Spleen (tissue), 7 donors: ENCODE measurements around the gene TTI1.

ENCODE experiments used
- POLR2A ChIP-seq, 3 donors: fragments of 450-650 bp; IDR thresholded peaks; one replicate each; pipeline ENCODE4 v1.5.1; 2017; ENCODE audit warnings: antibody characterized with exemption in 3 of 3, mild to moderate bottlenecking in 1 of 3
- POLR2AphosphoS5 ChIP-seq, 3 donors: sonication (generic); formaldehyde crosslinking; IDR thresholded peaks; one replicate each; pipeline ENCODE4 v1.5.1; 2017; ENCODE audit warnings: antibody characterized with exemption in 3 of 3
- TF ChIP-seq, protein P1 (sequence below), 11 experiments: fragments of 200-600 bp in 7 of 11; fragments of 450-650 bp in 4 of 11; sonication (generic) in 4 of 11; IDR thresholded peaks in 8 of 11; conservative IDR thresholded peaks in 3 of 11; 1 replicate in 7 of 11; 2 replicates in 4 of 11; pipeline versions ENCODE4 v1.4.0 to v1.8.0; 2016 to 2021; ENCODE audit warnings: antibody characterized with exemption in 11 of 11, inconsistent platforms in 4 of 11, mild to moderate bottlenecking in 1 of 11
- donor health status: DM: no; HTN: no; CAD: no; lungs with moderate emphysema.
- donor health status: DM: no; HTN: no; CAD: no.
- donor health status: DM: no; HTN: no; CAD: no.

DNA sequence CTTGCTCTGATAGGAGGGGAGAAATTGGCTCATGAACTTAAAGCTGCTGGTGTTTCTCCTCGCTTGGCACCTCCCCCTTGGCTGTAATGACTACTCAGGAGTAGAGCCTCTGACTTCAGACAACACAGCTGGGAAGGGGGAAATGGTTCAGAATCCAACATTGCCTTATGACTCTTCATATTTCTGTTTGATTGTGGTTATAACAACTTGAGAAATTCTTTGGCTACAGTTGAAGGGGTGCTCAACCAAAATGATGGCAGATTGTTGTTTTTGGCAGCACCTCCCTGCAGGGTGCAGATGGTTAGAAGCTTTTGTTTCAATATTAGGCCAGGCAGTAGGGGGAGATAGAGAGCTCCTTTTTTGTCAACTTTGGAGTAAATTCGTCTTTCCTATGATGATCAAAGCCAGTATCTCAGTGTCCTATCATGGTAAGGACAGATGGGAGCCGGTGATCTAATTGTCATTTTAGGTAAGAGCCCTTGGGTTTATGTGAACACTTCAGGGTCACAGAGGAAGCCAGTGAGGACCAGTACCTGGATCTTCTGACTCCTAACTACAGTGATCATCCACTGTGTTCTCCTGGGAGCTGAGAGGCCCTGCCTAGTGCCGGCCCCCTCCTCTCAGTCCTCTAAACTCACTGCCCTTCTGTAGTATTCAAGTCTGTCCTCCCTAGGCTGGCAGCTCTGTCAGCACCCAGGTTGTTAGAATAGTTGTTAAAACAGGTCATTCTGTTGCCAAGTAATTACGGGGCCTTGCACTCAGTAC, 40.2 kb upstream of the TTI1 start:
- TF ChIP-seq POLR2A (IDR thresholded peaks at IDR 0.05) (no peak), POLR2AphosphoS5 (IDR thresholded peaks at IDR 0.05) (no peak)
- TF ChIP-seq, protein P1, sequence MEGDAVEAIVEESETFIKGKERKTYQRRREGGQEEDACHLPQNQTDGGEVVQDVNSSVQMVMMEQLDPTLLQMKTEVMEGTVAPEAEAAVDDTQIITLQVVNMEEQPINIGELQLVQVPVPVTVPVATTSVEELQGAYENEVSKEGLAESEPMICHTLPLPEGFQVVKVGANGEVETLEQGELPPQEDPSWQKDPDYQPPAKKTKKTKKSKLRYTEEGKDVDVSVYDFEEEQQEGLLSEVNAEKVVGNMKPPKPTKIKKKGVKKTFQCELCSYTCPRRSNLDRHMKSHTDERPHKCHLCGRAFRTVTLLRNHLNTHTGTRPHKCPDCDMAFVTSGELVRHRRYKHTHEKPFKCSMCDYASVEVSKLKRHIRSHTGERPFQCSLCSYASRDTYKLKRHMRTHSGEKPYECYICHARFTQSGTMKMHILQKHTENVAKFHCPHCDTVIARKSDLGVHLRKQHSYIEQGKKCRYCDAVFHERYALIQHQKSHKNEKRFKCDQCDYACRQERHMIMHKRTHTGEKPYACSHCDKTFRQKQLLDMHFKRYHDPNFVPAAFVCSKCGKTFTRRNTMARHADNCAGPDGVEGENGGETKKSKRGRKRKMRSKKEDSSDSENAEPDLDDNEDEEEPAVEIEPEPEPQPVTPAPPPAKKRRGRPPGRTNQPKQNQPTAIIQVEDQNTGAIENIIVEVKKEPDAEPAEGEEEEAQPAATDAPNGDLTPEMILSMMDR (IDR thresholded peaks at IDR 0.05 in 8 of 11, conservative IDR thresholded peaks at IDR 0.05 in 3 of 11): peak; percentile 47 to 80 (median 73)
